GM12878 (cell line): ENCODE measurements around the gene DOCK1. TPM values are rescaled to one million over a fixed set of nuclear protein-coding genes. Genes with fewer than 3 reads are reported as not detected.

ENCODE experiments used
- ATAC-seq: fragments of 200-7000 bp; cut with Tn5 transposase; 3 replicates; pipeline ENCODE4 v1.9.1; 2020; ENCODE audit warnings: mild to moderate bottlenecking, moderate library complexity
- BruUV-seq: library from RNA; stranded (reverse); fragments of 400-500 nt; replicated peaks from 2 replicates; lab custom pipeline; 2021; lab: Mats Ljungman, UMichigan
- CTCF ChIA-PET: fragments of 300-600 bp; sonication (Branson Sonifier 250); formaldehyde crosslinking; extraction: SDS; loops from one replicate; lab custom pipeline; 2021; ENCODE audit warnings: inconsistent platforms; lab: Yijun Ruan, JAX
- POLR2A ChIA-PET: fragments of 350-600 bp; formaldehyde crosslinking; extraction: SDS; loops from one replicate; lab custom pipeline; 2021; ENCODE audit warnings: inconsistent platforms; lab: Charles Lee
- RAD21 ChIA-PET: fragments of 300-600 bp; sonication (Branson Sonifier 250); formaldehyde crosslinking; loops from one replicate; lab custom pipeline; 2023; ENCODE audit warnings: antibody characterized with exemption; ENCODE audit not compliant: unreplicated experiment; lab: Charles Lee
- SMC1A ChIA-PET: fragments of 300-600 bp; sonication (Branson Sonifier 250); formaldehyde crosslinking; loops from one replicate; lab custom pipeline; 2023; ENCODE audit not compliant: unreplicated experiment, uncharacterized antibody; lab: Charles Lee
- DNase-seq: peaks from one replicate; pipeline ENCODE4 v3.0.0-alpha.2; 2011; ENCODE audit warnings: low read depth, low spot score
- FAIRE-seq: peaks from 3 replicates; lab custom pipeline; 2011; peaks lifted over from hg19 to GRCh38; lab: Jason Lieb, UNC
- H2AFZ ChIP-seq: 2 replicates; pipeline ENCODE4 v1.6.0; 2011; ENCODE audit warnings: low read depth, low read length, control low read depth; ENCODE audit not compliant: control insufficient read depth
- H3K27ac ChIP-seq: 2 replicates; pipeline ENCODE4 v1.5.1; 2011; ENCODE audit warnings: control low read depth; ENCODE audit not compliant: control insufficient read depth, insufficient read depth
- H3K27me3 ChIP-seq, 2 experiments: replicated peaks in 1 of 2; 2 replicates each; pipeline versions ENCODE4 v1.6.0 to v1.6.1; 2011; ENCODE audit warnings: low read length in 1 of 2; ENCODE audit not compliant: control insufficient read depth in 2 of 2, insufficient read depth in 2 of 2
- H3K36me3 ChIP-seq, 2 experiments: 2 replicates each; pipeline ENCODE4 v1.5.1; 2011; ENCODE audit warnings: low read length in 1 of 2; ENCODE audit not compliant: control insufficient read depth in 2 of 2, insufficient read depth in 2 of 2
- H3K4me1 ChIP-seq: 2 replicates; pipeline ENCODE4 v1.6.1; 2011; ENCODE audit warnings: mild to moderate bottlenecking, low read length, moderate library complexity, mixed read lengths; ENCODE audit not compliant: control insufficient read depth, insufficient read depth
- H3K4me2 ChIP-seq: 2 replicates; pipeline ENCODE4 v1.6.0; 2011; ENCODE audit warnings: control low read depth; ENCODE audit not compliant: control insufficient read depth, insufficient read depth
- H3K4me3 ChIP-seq: fragments of 200-600 bp; sonication (generic); 2 replicates; pipeline ENCODE4 v1.5.1; 2016
- H3K79me2 ChIP-seq: 2 replicates; pipeline ENCODE4 v1.6.0; 2011; ENCODE audit warnings: low read length; ENCODE audit not compliant: control insufficient read depth, insufficient read depth
- H3K9ac ChIP-seq: 2 replicates; pipeline ENCODE4 v1.8.0; 2011; ENCODE audit warnings: low read length, control low read depth, mixed read lengths; ENCODE audit not compliant: control insufficient read depth, insufficient read depth
- H3K9me3 ChIP-seq: replicated peaks from 3 replicates; pipeline ENCODE4 v1.5.1; 2011; ENCODE audit warnings: mild to moderate bottlenecking, low read length; ENCODE audit not compliant: control insufficient read depth, insufficient read depth
- H4K20me1 ChIP-seq: 2 replicates; pipeline ENCODE4 v1.6.0; 2011; ENCODE audit not compliant: control insufficient read depth, insufficient read depth
- CHD2 ChIP-seq: IDR thresholded peaks from 2 replicates; pipeline ENCODE4 v1.6.1; 2011; ENCODE audit warnings: low read depth, low read length, improper control_type of control experiment, borderline replicate concordance
- CREM ChIP-seq: IDR thresholded peaks from 2 replicates; pipeline ENCODE4 v1.6.1; 2014; ENCODE audit warnings: antibody characterized with exemption, low read depth
- DPF2 ChIP-seq: fragments of 450-650 bp; IDR thresholded peaks from 2 replicates; pipeline ENCODE4 v1.6.1; 2017; ENCODE audit warnings: mild to moderate bottlenecking
- E4F1 ChIP-seq: fragments of 450-650 bp; IDR thresholded peaks from 2 replicates; pipeline ENCODE4 v1.6.1; 2018; ENCODE audit warnings: borderline replicate concordance, mild to moderate bottlenecking; ENCODE audit not compliant: partially characterized antibody
- EED ChIP-seq: sonication (generic); IDR thresholded peaks from 2 replicates; pipeline ENCODE4 v1.6.1; 2016; ENCODE audit warnings: antibody characterized with exemption, low read depth
- ETV6 ChIP-seq, 2 experiments: fragments of 450-650 bp in 1 of 2; IDR thresholded peaks in 1 of 2; conservative IDR thresholded peaks in 1 of 2; 2 replicates each; pipeline ENCODE4 v1.6.1; 2014; ENCODE audit warnings: antibody characterized with exemption in 1 of 2, borderline replicate concordance in 1 of 2, low read depth in 1 of 2, mild to moderate bottlenecking in 1 of 2, moderate library complexity in 1 of 2
- FOS ChIP-seq: IDR thresholded peaks from 3 replicates; pipeline ENCODE4 v1.6.1; 2011; ENCODE audit warnings: borderline replicate concordance; ENCODE audit not compliant: insufficient read length; ENCODE audit errors: extremely low read depth
- JUND ChIP-seq: IDR thresholded peaks from 2 replicates; pipeline ENCODE4 v1.6.1; 2012; ENCODE audit warnings: low read depth, mild to moderate bottlenecking, low read length, improper control_type of control experiment, moderate library complexity
- NFYA ChIP-seq: IDR thresholded peaks from 2 replicates; pipeline ENCODE4 v1.6.1; 2011; ENCODE audit warnings: low read depth, mild to moderate bottlenecking, low read length, improper control_type of control experiment, borderline replicate concordance
- ZNF24 ChIP-seq: fragments of 450-650 bp; IDR thresholded peaks from 2 replicates; pipeline ENCODE4 v1.6.1; 2017; ENCODE audit warnings: antibody characterized with exemption, mild to moderate bottlenecking
- WGBS: methylation state at CpG from one replicate; pipeline ENCODE4 v1.1.6; 2016; ENCODE audit warnings: low lambda C conversion rate; ENCODE audit not compliant: insufficient replicate concordance, insufficient coverage; ENCODE audit errors: missing lambda C conversion rate; 5-methylcytosine and 5-hydroxymethylcytosine counted together
- in situ Hi-C: fragments of 300-500 bp; cut with MboI; formaldehyde crosslinking; loops from 9 replicates; pipeline ENCODE4 v1.14.3; 2018; ENCODE audit warnings: mixed read lengths
- intact Hi-C: fragments of 100-400 bp; cut with micrococcal nuclease; formaldehyde crosslinking; loops from one replicate; pipeline ENCODE4 v1.14.2; 2022; ENCODE audit not compliant: unreplicated experiment
- polyA plus RNA-seq, 11 experiments: library from polyadenylated mRNA; depleted of rRNA in 4 of 11; unstranded in 6 of 11; stranded (reverse) in 5 of 11; fragments of >200 nt; fragmentation: Nextera tagmentation in 4 of 11; fragmentation: Illumina TruSeq in 1 of 11; extraction: Ambion mirVana in 4 of 11; extraction: Trizol in 1 of 11; gene quantifications; 1 replicate in 1 of 11; 2 replicates in 10 of 11; pipeline versions ENCODE4 v1.2.1 to v1.2.3, GENCODE V29; 2011 to 2016; ENCODE audit warnings: inconsistent platforms in 2 of 11, missing spikeins in 2 of 11, low read depth in 1 of 11
- total RNA-seq, 4 experiments: library from RNA; depleted of rRNA in 3 of 4; stranded (reverse); fragments of >200 nt in 3 of 4; fragmentation: Illumina TruSeq in 1 of 4; extraction: Trizol in 1 of 4; gene quantifications; 2 replicates each; pipeline versions ENCODE4 v1.2.1 to v1.2.3, GENCODE V29; 2013 to 2021
- TF ChIP-seq, protein P1 (sequence below): IDR thresholded peaks from 2 replicates; pipeline ENCODE4 v1.6.1; 2012; ENCODE audit warnings: low read depth, low read length, improper control_type of control experiment

Gene DOCK1
- total and polyA plus RNA-seq, 10 of the 15 experiments (the other 5 are each of a cell fraction or from before 2014, with no cell fraction given), result 0.05 to 0.18 TPM; not detected in 8

- DNase-seq (no peak), ATAC-seq (no peak), FAIRE-seq (no peak)
- H3K27me3 ChIP-seq, result no peaks in the 10 kb centered on the region
- H3K4me2 ChIP-seq, result no peak overlapping the region
- WGBS, result 50% methylated on average over 10 of the region's 10 CpGs
- ChIA-PET SMC1A (no interaction called here), CTCF (no interaction called here), POLR2A (no interaction called here), RAD21 (interaction anchor here (0.7 kb wide), 1 partner anchor 743 kb away, joined by 3 read pairs; no protein-coding TSS in a partner anchor)
- H4K20me1 ChIP-seq, result no peaks in the 10 kb centered on the region
- no peak overlapping the region for H2AFZ ChIP-seq
- no peaks in the 10 kb centered on the region for H3K79me2 ChIP-seq
- no peak overlapping the region for H3K4me3 ChIP-seq
- no peak overlapping the region for H3K27ac ChIP-seq
- H3K9me3 ChIP-seq, result no peaks in the 10 kb centered on the region
- intact Hi-C loops (no loop called here), in situ Hi-C loops (no loop called here)
- TF ChIP-seq, protein P1, sequence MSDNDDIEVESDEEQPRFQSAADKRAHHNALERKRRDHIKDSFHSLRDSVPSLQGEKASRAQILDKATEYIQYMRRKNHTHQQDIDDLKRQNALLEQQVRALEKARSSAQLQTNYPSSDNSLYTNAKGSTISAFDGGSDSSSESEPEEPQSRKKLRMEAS, result no peak
- no peak for TF ChIP-seq ZNF24
- TF ChIP-seq FOS, result no peak
- TF ChIP-seq DPF2, result no peak
- no peak for TF ChIP-seq JUND
- no peak for TF ChIP-seq CREM
- no peak for TF ChIP-seq ETV6 (conservative IDR thresholded peaks at IDR 0.05 in 1 of 2, IDR thresholded peaks at IDR 0.05 in 1 of 2; ENCODE audit: borderline replicate concordance in 1 of 2, low read depth in 1 of 2)
- TF ChIP-seq EED, result no peak
- no peak for TF ChIP-seq CHD2
- no peak for TF ChIP-seq NFYA
- no peak for TF ChIP-seq E4F1
- no peak overlapping the region for H3K9ac ChIP-seq
- no peaks in the 10 kb centered on the region for H3K36me3 ChIP-seq
- BruUV-seq, result no TSS peak
- H3K4me1 ChIP-seq, result no peaks in the 10 kb centered on the region
These were observed 493.7 kb downstream of the DOCK1 start for GRCh38 chr10:127398971-127399365.
